DMS 273 treated with DMSO at 0.1 percent for 48 hours (cell line): Measurements from ENCODE around the gene KIF19.
"Not testable (repeated sequence)": the region's sequence is repeated elsewhere in the genome, so short reads cannot be mapped to it uniquely, and the experiment has no call there.

Source experiments
- DNase-seq: peaks from one replicate; lab custom pipeline; 2025; lab: John Stamatoyannopoulos, UW

The KIF19 gene

GRCh38 chr17:74325743-74326379 is at the start of gene KIF19:
Gene KIF19 (plus strand): TSS chr17:74326226. CDS start chr17:74326350, 124 bp downstream.
- DNase-seq: peak; percentile 39

GRCh38 chr17:74276541-74277009 is 49.5 kb upstream of the KIF19 start:
- DNase-seq: no peak

- DNase-seq: no peak
Measured at GRCh38 chr17:74277935-74278334, 48.1 kb upstream of the KIF19 start.

GRCh38 chr17:74279617-74280016 is 46.4 kb upstream of the KIF19 start:
- DNase-seq: not testable (repeated sequence)

GRCh38 chr17:74280093-74280513 is 45.9 kb upstream of the KIF19 start:
- DNase-seq: no peak

- DNase-seq: no peak
Measured at GRCh38 chr17:74281799-74282198, 44.2 kb upstream of the KIF19 start.

GRCh38 chr17:74282274-74282586 is 43.8 kb upstream of the KIF19 start:
- DNase-seq: not testable (repeated sequence)

- DNase-seq: no peak
Measured at GRCh38 chr17:74282587-74283370, 43.2 kb upstream of the KIF19 start.

- DNase-seq: no peak
Measured at GRCh38 chr17:74283371-74283673, 42.7 kb upstream of the KIF19 start.

- DNase-seq: no peak
Measured at GRCh38 chr17:74287031-74287602, 38.9 kb upstream of the KIF19 start.

- DNase-seq: no peak
Measured at GRCh38 chr17:74288785-74289184, 37.2 kb upstream of the KIF19 start.

- DNase-seq: no peak
Measured at GRCh38 chr17:74289688-74290087, 36.3 kb upstream of the KIF19 start.

- DNase-seq: no peak
Measured at GRCh38 chr17:74290340-74290739, 35.7 kb upstream of the KIF19 start.

- no peak for DNase-seq
Measured at GRCh38 chr17:74292495-74292894, 33.5 kb upstream of the KIF19 start.

GRCh38 chr17:74295625-74296547 is 30.1 kb upstream of the KIF19 start:
- no peak for DNase-seq

- DNase-seq: peak; percentile 33
Measured at GRCh38 chr17:74296548-74296936, 29.5 kb upstream of the KIF19 start.

GRCh38 chr17:74297941-74298340 is 28.1 kb upstream of the KIF19 start:
- no peak for DNase-seq

- no peak for DNase-seq
Measured at GRCh38 chr17:74298778-74299177, 27.2 kb upstream of the KIF19 start.

- DNase-seq: no peak
Measured at GRCh38 chr17:74299226-74300009, 26.6 kb upstream of the KIF19 start.

GRCh38 chr17:74303305-74303704 is 22.7 kb upstream of the KIF19 start:
- no peak for DNase-seq

GRCh38 chr17:74304184-74304583 is 21.8 kb upstream of the KIF19 start:
- DNase-seq: no peak
